Skeletal muscle cell (primary cell): ENCODE measurements around the gene FBXL7.

Experiments used
- DNase-seq: peaks from one replicate; pipeline ENCODE4 v3.0.0-alpha.2; 2010; ENCODE audit warnings: low read depth
- H3K4me3 ChIP-seq: 2 replicates; pipeline ENCODE4 v1.5.1; 2011; ENCODE audit warnings: low read depth, mild to moderate bottlenecking, control low read depth, low read length, moderate library complexity

The FBXL7 gene

DNA sequence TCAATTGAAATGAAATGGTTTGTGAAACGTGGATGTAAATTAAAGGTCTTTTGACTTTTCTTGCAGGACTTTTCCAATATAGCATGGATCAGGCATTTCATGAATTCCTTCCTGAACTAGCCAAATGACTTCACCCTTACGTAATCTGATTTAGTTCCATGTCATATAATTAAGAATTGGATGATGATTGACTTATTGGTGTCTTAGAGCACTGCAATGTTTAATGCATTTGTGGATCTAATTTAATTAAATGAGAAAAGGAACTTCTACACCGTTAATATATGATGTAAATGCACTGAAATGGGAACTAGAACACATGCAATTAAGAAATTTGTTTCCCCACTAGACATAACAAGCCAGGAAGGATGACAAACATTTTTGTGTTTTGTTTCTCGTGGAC is 228.8 kb downstream of the FBXL7 start:
- H3K4me3 ChIP-seq: no peak overlapping the region
- no peak for DNase-seq

DNA sequence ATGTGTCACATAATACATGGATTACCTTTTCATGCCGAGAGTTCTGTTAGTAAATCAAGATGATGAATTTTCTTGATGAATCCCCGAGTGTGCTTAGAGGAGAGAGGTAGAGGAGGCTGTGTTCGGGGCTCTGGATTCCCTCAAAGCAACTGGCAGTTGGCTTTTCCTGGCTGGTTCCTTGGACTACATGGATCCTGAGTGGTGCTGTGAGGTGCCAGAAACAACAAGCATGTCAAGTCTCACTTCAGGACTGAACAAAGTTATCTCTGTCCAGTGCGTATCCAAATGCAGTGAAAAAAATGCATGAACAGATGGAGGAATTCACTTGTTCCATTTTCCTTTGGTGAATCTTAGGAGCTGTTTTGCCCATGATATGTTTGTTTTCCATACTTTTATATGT is 231.7 kb downstream of the FBXL7 start:
- DNase-seq: no peak
- no peak overlapping the region for H3K4me3 ChIP-seq

DNA sequence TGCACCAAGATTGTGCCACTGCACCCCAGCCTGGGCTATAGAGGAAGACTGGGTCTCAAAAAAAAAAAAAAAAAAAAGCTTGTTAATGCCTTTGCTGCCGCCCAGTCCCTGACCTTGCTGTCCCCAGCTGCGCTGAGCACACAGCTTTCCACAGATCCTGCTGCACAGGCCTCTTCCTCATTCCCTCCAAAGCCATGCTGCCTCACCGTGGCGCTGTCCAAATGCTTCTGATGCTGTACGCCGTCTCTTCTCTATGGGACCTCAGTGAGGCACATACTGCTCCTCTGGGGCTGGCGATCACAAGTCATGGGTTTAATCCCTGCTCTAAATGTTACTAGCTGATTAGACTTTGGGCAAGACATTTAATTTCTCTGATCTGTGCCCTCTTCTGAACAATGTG is 234.1 kb downstream of the FBXL7 start:
- DNase-seq: no peak
- no peak overlapping the region for H3K4me3 ChIP-seq

DNA sequence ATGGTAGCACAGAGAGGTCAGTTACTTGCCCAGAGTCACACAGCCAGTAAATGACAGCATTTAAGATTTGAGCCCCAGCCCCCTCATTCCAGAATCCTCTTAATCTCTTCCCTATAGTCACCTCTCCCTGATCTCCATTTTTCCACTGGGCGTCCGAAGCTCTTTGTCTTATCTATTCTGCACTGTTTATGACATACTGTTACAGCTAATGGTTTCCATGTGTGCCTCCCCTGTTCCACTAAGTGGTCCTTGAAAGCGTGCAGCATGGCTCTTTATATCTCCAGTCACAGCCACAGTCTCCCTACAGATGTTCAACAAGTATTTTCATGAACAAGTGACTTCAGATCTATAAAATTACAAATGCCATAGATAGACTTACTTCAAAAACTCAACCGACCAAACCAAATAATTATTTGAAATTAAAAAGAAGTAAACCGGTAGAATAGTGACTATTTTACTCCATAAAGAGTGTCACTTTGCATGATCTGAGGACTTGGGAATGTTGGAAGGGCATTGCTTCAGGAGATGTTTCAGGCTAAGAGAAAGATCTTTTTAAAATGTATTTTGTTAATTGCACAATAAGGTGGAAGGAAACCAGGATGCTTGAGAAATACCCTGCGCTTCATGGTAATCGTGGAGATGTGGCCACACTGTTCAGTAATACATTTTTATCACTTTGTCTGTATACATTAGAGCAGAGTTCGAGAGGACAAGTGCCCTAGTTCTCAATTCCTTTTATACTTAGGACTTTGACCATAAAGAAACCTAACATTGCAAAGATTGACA is 237.2 kb downstream of the FBXL7 start:
- no peak overlapping the region for H3K4me3 ChIP-seq

GRCh38 chr5:15737871-15738664 is 238.1 kb downstream of the FBXL7 start:
- DNase-seq: no peak
- H3K4me3 ChIP-seq: no peak overlapping the region

More for the DNA sequence above, 237.2 kb downstream of the FBXL7 start:
- no peak for DNase-seq

DNA sequence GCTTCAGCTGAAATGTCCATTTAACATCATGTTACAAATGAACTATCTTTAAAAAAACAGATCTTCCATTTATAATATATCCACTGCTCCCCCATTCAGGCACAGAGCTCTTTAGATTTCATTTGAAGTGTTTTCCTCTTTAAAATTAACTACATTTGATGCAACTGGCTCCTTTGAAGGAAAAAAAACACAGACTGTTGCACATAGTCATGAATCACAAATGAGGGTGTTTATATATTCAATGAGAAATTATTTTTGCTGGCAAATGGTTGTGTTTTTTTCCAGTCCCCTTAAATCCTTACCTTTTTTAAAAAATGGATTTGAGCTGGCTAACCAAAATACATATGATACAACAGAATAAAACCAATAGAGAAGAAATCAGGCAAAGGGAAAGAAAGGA is 240.4 kb downstream of the FBXL7 start:
- H3K4me3 ChIP-seq: no peak overlapping the region
- DNase-seq: no peak

GRCh38 chr5:15741591-15741990 is 241.6 kb downstream of the FBXL7 start:
- no peak overlapping the region for H3K4me3 ChIP-seq
- DNase-seq: no peak

- DNase-seq: no peak
These were observed 246.9 kb downstream of the FBXL7 start for GRCh38 chr5:15746833-15747232.

GRCh38 chr5:15748266-15748665 is 248.3 kb downstream of the FBXL7 start:
- DNase-seq: no peak
- H3K4me3 ChIP-seq: no peak overlapping the region

More at GRCh38 chr5:15746833-15747232, 246.9 kb downstream of the FBXL7 start:
- no peak overlapping the region for H3K4me3 ChIP-seq

DNA sequence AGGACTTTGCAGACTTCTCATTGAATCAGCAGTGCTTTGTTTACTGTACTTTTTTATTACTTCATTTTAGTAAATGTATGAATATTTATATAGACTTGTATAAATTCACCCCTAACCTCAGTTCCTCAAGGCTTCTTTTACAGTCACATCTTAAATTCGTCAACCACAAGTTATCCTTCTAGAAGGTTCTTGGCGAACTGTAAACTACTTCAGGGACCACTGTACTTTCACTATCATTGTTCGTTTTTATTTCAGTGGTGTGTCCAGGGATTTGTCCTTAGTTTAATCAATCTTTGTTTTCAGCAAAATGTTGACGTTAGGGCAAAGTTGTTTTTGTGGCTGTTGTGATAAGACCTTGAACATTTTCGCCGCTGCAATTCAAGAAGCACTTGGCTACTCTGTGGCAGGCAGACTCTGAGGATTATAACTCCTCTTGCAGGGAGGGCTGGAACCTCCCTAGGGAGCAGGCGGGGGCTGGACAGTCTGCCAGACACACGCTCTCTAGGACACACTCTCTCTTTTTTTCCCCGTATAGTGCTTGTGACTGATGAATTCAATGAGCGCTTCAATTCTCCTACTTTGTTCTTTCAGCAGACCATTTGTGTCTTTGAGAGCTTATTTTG is 252.8 kb downstream of the FBXL7 start:
- DNase-seq: peak; percentile 36
- peak overlapping the region; percentile 36 for H3K4me3 ChIP-seq

DNA sequence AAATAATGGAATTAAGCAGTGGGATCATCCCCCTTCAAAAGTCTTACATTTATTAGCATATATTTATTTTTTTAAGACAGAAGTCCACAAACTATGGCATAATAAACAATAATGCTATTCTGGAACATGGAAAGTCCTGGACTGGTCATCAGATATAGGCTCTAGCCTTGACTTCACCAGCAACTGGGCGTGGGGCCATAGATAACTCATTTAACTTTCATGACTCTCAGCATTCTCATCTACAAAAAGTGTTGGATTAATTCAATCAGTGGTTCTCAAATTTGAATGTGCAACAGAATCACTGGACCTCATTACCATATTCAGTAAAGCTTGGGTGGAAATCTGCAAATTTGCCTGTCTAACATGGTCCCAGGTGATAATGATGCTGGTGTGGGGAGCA is 253.8 kb downstream of the FBXL7 start:
- H3K4me3 ChIP-seq: no peak overlapping the region
- no peak for DNase-seq

DNA sequence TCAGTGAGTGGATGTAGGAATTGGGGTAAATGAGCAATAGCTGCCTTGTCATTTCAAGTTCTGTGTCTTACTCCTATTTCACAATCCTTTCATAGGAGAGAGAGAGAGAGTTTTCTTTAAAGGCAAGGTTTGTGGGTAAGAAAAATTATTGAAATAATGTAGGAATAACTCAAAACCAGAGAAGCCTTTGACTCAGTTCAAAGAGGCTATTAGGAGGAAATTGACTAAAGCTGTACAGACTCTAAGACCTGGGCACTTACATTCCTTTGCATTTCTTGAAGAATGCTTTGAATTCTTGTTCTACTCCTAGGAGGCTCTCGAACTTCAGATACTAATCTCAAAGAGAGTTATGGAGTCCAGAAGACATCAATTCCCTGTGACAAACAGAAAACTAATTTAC is 257.1 kb downstream of the FBXL7 start:
- DNase-seq: peak; percentile 5
- H3K4me3 ChIP-seq: no peak overlapping the region

- H3K4me3 ChIP-seq: no peak overlapping the region
- no peak for DNase-seq
These were observed 257.6 kb downstream of the FBXL7 start for GRCh38 chr5:15757619-15758018.

- DNase-seq: no peak
- H3K4me3 ChIP-seq: no peak overlapping the region
These were observed 262.7 kb downstream of the FBXL7 start for GRCh38 chr5:15762668-15763067.

DNA sequence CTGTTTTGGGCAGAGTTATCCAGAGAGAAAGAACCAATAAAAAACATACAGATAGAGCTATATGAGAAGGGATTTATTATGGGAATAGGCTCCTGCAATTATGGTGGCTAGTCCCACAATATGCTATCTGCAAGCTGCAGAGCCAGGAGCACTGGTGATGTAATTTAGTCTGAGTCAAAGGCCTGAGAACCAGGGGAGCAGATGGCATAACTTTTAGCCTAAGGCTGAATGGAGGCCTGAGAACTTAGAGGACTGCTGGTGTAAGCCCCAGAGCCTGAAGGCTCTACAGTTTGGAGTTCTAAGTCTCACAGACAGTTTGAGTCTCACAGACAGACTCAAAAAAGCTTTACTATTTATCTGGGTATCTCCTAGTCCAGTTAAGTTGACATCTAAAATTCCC is 263.8 kb downstream of the FBXL7 start:
- DNase-seq: no peak
- no peak overlapping the region for H3K4me3 ChIP-seq

DNA sequence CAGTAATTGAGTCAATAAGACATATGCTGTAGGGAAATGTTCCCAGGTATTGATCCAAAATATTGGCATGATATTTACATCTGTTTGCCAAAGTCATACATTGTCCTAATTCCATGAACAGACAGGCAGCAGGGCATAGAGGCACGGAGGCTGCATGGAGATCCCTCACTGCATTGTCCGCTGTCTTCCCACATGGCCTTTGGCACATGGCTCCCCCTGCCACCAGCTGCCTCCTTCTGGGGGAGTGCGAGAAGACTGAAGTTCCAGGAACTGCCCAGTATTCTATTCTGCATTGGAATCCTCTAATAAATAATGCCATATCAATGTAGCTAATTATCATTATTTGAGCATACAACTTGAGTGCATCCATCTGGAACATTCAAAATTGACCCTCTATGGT is 269.0 kb downstream of the FBXL7 start:
- no peak for DNase-seq
- H3K4me3 ChIP-seq: no peak overlapping the region

DNA sequence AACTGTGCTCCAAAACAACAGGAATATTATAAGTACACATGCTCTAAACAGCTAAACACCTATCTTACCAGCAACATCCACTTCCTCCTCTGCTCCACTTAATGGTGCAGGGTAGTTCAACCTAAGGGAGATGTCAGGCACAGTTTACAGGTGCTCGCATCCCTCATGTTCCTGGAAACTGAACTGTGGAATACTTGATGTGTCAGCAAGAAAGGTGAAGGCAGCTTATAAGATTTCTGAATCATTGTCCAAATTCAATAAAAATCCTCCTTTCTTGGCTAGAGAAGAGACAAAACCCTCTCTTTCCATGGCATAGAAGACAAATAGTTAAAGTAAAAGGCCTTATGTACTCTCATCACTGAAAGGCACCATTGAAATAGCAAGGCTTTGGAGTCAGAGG is 272.2 kb downstream of the FBXL7 start:
- no peak overlapping the region for H3K4me3 ChIP-seq
- DNase-seq: no peak

DNA sequence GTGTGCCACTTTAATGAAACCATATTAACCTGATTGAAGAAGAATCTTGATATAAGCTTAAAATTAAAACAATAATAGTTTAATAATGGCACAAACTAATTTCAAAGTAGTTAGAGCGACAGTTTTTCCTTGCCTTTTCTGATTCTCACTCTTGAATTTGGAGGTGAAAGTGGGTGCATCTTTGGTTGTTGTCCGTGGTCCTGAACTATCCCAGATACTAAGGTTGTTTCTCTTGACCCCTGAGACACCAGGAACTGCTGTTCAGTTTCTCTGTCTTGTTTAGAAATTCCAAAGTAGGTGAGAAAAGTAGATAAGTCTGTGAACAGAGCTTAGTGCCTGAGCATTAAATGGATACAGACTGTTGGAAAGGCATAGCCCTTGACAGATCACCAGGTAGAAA is 274.7 kb downstream of the FBXL7 start:
- H3K4me3 ChIP-seq: no peak overlapping the region
- no peak for DNase-seq

DNA sequence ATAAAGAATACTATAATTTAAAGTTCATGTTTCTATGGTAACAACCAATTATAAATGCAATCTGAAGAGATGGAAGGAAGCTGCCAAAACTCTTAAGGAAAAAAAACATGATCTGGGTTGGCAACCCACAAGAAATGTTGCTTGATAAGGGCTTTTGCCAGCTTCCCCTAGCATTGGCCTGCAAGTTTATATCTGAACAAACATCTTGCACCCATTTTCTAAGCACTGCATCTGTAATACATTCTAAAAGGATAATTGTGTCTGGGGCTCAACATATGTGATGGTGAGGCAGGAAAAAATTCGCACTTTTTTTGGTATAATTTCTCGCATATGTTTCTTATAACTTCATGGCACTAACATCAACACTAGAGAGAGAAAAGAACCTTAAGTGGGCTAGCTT is 276.4 kb downstream of the FBXL7 start:
- DNase-seq: no peak

GRCh38 chr5:15783734-15784133 is 283.8 kb downstream of the FBXL7 start:
- no peak for DNase-seq
- no peak overlapping the region for H3K4me3 ChIP-seq

More for the DNA sequence above, 276.4 kb downstream of the FBXL7 start:
- no peak overlapping the region for H3K4me3 ChIP-seq
